Measurements from ENCODE around the gene KCNK2. TPM values are rescaled to one million over a fixed set of nuclear protein-coding genes. Genes with fewer than 3 reads are reported as not detected.

The KCNK2 gene
- total and polyA plus RNA-seq, 10 of the 15 experiments (the other 5 are each of a cell fraction or from before 2014, with no cell fraction given) = 0.04 to 0.13 (median 0.08) TPM; not detected in 4

- H3K36me3 ChIP-seq (ENCODE audit: control insufficient read depth in 2 of 2, insufficient read depth in 2 of 2, low read length in 1 of 2) = no peaks in the 10 kb centered on the region
- TF ChIP-seq ZNF274 (IDR thresholded peaks at IDR 0.05; ENCODE audit: insufficient read depth, insufficient read length) = no peak
- TF ChIP-seq SP1 (IDR thresholded peaks at IDR 0.05; ENCODE audit: low read depth, low read length) = no peak
- TF ChIP-seq YY1 (IDR thresholded peaks at IDR 0.05; ENCODE audit: low read depth, low read length) = no peak
- no peak for TF ChIP-seq RBBP5 (conservative IDR thresholded peaks at IDR 0.05)
- TF ChIP-seq NKRF (conservative IDR thresholded peaks at IDR 0.05) = no peak
- TF ChIP-seq NR2C2 (IDR thresholded peaks at IDR 0.05; ENCODE audit: borderline replicate concordance, control insufficient read depth, insufficient read length, low read depth) = no peak
- TF ChIP-seq RB1 (IDR thresholded peaks at IDR 0.05; ENCODE audit: borderline replicate concordance) = no peak
- ChIA-PET CTCF (no interaction called here), SMC1A (ENCODE audit: uncharacterized antibody, unreplicated experiment) (no interaction called here), POLR2A (no interaction called here), RAD21 (ENCODE audit: unreplicated experiment) (no interaction called here)
- no peak overlapping the region for H3K9ac ChIP-seq (ENCODE audit: control insufficient read depth, insufficient read depth, low read length)
- intact Hi-C loops (cut with micrococcal nuclease; ENCODE audit: unreplicated experiment) (loop anchor here (2.0 kb wide), 1 partner anchor 577 kb away; no protein-coding TSS in a partner anchor), in situ Hi-C loops (cut with MboI) (no loop called here)
- H3K9me3 ChIP-seq (replicated peaks; ENCODE audit: control insufficient read depth, insufficient read depth, low read length) = no peaks in the 10 kb centered on the region
- H3K27ac ChIP-seq (ENCODE audit: control insufficient read depth, insufficient read depth) = no peak overlapping the region
- H3K79me2 ChIP-seq (ENCODE audit: control insufficient read depth, insufficient read depth, low read length) = no peaks in the 10 kb centered on the region
- ATAC-seq (no peak), DNase-seq (ENCODE audit: low read depth, low spot score) (no peak), FAIRE-seq (no peak)
- WGBS (ENCODE audit: insufficient coverage, insufficient replicate concordance, low lambda C conversion rate, missing lambda C conversion rate) = 42% methylated on average over 2 of the region's 2 CpGs
- H4K20me1 ChIP-seq (ENCODE audit: control insufficient read depth, insufficient read depth) = no peaks in the 10 kb centered on the region
- no peaks in the 10 kb centered on the region for H3K27me3 ChIP-seq (replicated peaks in 1 of 2; ENCODE audit: control insufficient read depth in 2 of 2, insufficient read depth in 2 of 2, low read length in 1 of 2)
- H3K4me2 ChIP-seq (ENCODE audit: control insufficient read depth, insufficient read depth) = no peak overlapping the region
- H3K4me1 ChIP-seq (ENCODE audit: control insufficient read depth, insufficient read depth, low read length) = no peaks in the 10 kb centered on the region
- no peak overlapping the region for H3K4me3 ChIP-seq
- no peak overlapping the region for H2AFZ ChIP-seq (ENCODE audit: control insufficient read depth, low read depth, low read length)
- no TSS peak for BruUV-seq (replicated peaks)
These were observed 23.5 kb downstream of the KCNK2 start for GRCh38 chr1:215106067-215106466.

- no peaks in the 10 kb centered on the region for H3K36me3 ChIP-seq (ENCODE audit: control insufficient read depth in 2 of 2, insufficient read depth in 2 of 2, low read length in 1 of 2)
- ChIA-PET RAD21 (ENCODE audit: unreplicated experiment) (no interaction called here), POLR2A (no interaction called here), CTCF (interaction anchor here (1.1 kb wide), 1 partner anchor 11 kb away, joined by 3 read pairs; no protein-coding TSS in a partner anchor), SMC1A (ENCODE audit: uncharacterized antibody, unreplicated experiment) (no interaction called here)
- H3K9ac ChIP-seq (ENCODE audit: control insufficient read depth, insufficient read depth, low read length) = no peak overlapping the region
- intact Hi-C loops (cut with micrococcal nuclease; ENCODE audit: unreplicated experiment) (no loop called here), in situ Hi-C loops (cut with MboI) (no loop called here)
- H2AFZ ChIP-seq (ENCODE audit: control insufficient read depth, low read depth, low read length) = no peak overlapping the region
- no peaks in the 10 kb centered on the region for H3K9me3 ChIP-seq (replicated peaks; ENCODE audit: control insufficient read depth, insufficient read depth, low read length)
- no peaks in the 10 kb centered on the region for H4K20me1 ChIP-seq (ENCODE audit: control insufficient read depth, insufficient read depth)
- no peak for FAIRE-seq
- TF ChIP-seq LARP7 (IDR thresholded peaks at IDR 0.05) (no peak), MYB (IDR thresholded peaks at IDR 0.05; ENCODE audit: borderline replicate concordance, low read depth, low read length) (no peak), FOS (IDR thresholded peaks at IDR 0.05; ENCODE audit: borderline replicate concordance, extremely low read depth, insufficient read length) (no peak), EGR1 (IDR thresholded peaks at IDR 0.05; ENCODE audit: borderline replicate concordance in 1 of 2, low read depth in 2 of 2, low read length in 2 of 2) (no peak), CHD1 (IDR thresholded peaks at IDR 0.05; ENCODE audit: low read depth, low read length) (no peak), ATF2 (IDR thresholded peaks at IDR 0.05; ENCODE audit: low read length) (no peak), SIN3A (IDR thresholded peaks at IDR 0.05; ENCODE audit: low read depth, low read length) (no peak)
- H3K4me1 ChIP-seq (ENCODE audit: control insufficient read depth, insufficient read depth, low read length) = no peaks in the 10 kb centered on the region
- 27% methylated on average over 5 of the region's 5 CpGs for WGBS (ENCODE audit: insufficient coverage, insufficient replicate concordance, low lambda C conversion rate, missing lambda C conversion rate)
- no peaks in the 10 kb centered on the region for H3K27me3 ChIP-seq (replicated peaks in 1 of 2; ENCODE audit: control insufficient read depth in 2 of 2, insufficient read depth in 2 of 2, low read length in 1 of 2)
- ATAC-seq = no peak
- no peak overlapping the region for H3K4me3 ChIP-seq
- H3K79me2 ChIP-seq (ENCODE audit: control insufficient read depth, insufficient read depth, low read length) = no peaks in the 10 kb centered on the region
- H3K4me2 ChIP-seq (ENCODE audit: control insufficient read depth, insufficient read depth) = no peak overlapping the region
- no peak for DNase-seq (ENCODE audit: low read depth, low spot score)
- no TSS peak for BruUV-seq (replicated peaks)
- no peak overlapping the region for H3K27ac ChIP-seq (ENCODE audit: control insufficient read depth, insufficient read depth)
These were observed 26.6 kb downstream of the KCNK2 start for GRCh38 chr1:215109171-215109570.

All from GM12878 (cell line).